ENCODE data around the gene CTSO.
"Not testable (repeated sequence)": the region's sequence is repeated elsewhere in the genome, so short reads cannot be mapped to it uniquely, and the experiment has no call there.

CTSO gene

GRCh38 chr4:155960522-155960921, 6.9 kb upstream of the CTSO start:
- no peak for DNase-seq
- in situ Hi-C loops (cut with HindIII; ENCODE audit: low pct_ligation_motif_present, low pct_unique_long_range_greater_than_20kb, low sequenced_read_pairs): no loop called here

- in situ Hi-C loops (cut with HindIII; ENCODE audit: low pct_ligation_motif_present, low pct_unique_long_range_greater_than_20kb, low sequenced_read_pairs): no loop called here
- DNase-seq: no peak
Measured at GRCh38 chr4:155959417-155959816, 5.8 kb upstream of the CTSO start.

- in situ Hi-C loops (cut with HindIII; ENCODE audit: low pct_ligation_motif_present, low pct_unique_long_range_greater_than_20kb, low sequenced_read_pairs): no loop called here
- no peak for DNase-seq
Measured at GRCh38 chr4:155956461-155956860, 2.8 kb upstream of the CTSO start.

- in situ Hi-C loops (cut with HindIII; ENCODE audit: low pct_ligation_motif_present, low pct_unique_long_range_greater_than_20kb, low sequenced_read_pairs): no loop called here
Measured at GRCh38 chr4:155954939-155955338, 1.3 kb upstream of the CTSO start.

GRCh38 chr4:155954118-155954685, 536 bp upstream of the CTSO start:
- no peak for DNase-seq
- in situ Hi-C loops (cut with HindIII; ENCODE audit: low pct_ligation_motif_present, low pct_unique_long_range_greater_than_20kb, low sequenced_read_pairs): no loop called here

More at GRCh38 chr4:155954939-155955338, 1.3 kb upstream of the CTSO start:
- no peak for DNase-seq

GRCh38 chr4:155952501-155952901, 1.2 kb downstream of the CTSO start:
- in situ Hi-C loops (cut with HindIII; ENCODE audit: low pct_ligation_motif_present, low pct_unique_long_range_greater_than_20kb, low sequenced_read_pairs): no loop called here
- DNase-seq: peak; percentile 19

- in situ Hi-C loops (cut with HindIII; ENCODE audit: low pct_ligation_motif_present, low pct_unique_long_range_greater_than_20kb, low sequenced_read_pairs): no loop called here
- DNase-seq: no peak
Measured at GRCh38 chr4:155950461-155950860, 3.2 kb downstream of the CTSO start.

- in situ Hi-C loops (cut with HindIII; ENCODE audit: low pct_ligation_motif_present, low pct_unique_long_range_greater_than_20kb, low sequenced_read_pairs): no loop called here
- DNase-seq: no peak
Measured at GRCh38 chr4:155948541-155948940, 5.1 kb downstream of the CTSO start.

- in situ Hi-C loops (cut with HindIII; ENCODE audit: low pct_ligation_motif_present, low pct_unique_long_range_greater_than_20kb, low sequenced_read_pairs): no loop called here
- DNase-seq: peak; percentile 3
Measured at GRCh38 chr4:155946486-155946885, 7.2 kb downstream of the CTSO start.

- in situ Hi-C loops (cut with HindIII; ENCODE audit: low pct_ligation_motif_present, low pct_unique_long_range_greater_than_20kb, low sequenced_read_pairs): no loop called here
- DNase-seq: no peak
Measured at GRCh38 chr4:155944516-155944915, 9.2 kb downstream of the CTSO start.

GRCh38 chr4:155943605-155944291, 9.9 kb downstream of the CTSO start:
- in situ Hi-C loops (cut with HindIII; ENCODE audit: low pct_ligation_motif_present, low pct_unique_long_range_greater_than_20kb, low sequenced_read_pairs): no loop called here
- no peak for DNase-seq

GRCh38 chr4:155941820-155942219, 11.8 kb downstream of the CTSO start:
- in situ Hi-C loops (cut with HindIII; ENCODE audit: low pct_ligation_motif_present, low pct_unique_long_range_greater_than_20kb, low sequenced_read_pairs): no loop called here
- no peak for DNase-seq

- DNase-seq: no peak
- in situ Hi-C loops (cut with HindIII; ENCODE audit: low pct_ligation_motif_present, low pct_unique_long_range_greater_than_20kb, low sequenced_read_pairs): no loop called here
Measured at GRCh38 chr4:155941085-155941790, 12.4 kb downstream of the CTSO start.

GRCh38 chr4:155935389-155935986, 18.2 kb downstream of the CTSO start:
- DNase-seq: no peak
- in situ Hi-C loops (cut with HindIII; ENCODE audit: low pct_ligation_motif_present, low pct_unique_long_range_greater_than_20kb, low sequenced_read_pairs): no loop called here

- DNase-seq; in situ Hi-C loops (cut with HindIII; ENCODE audit: low pct_ligation_motif_present, low pct_unique_long_range_greater_than_20kb, low sequenced_read_pairs): not testable (repeated sequence)
Measured at GRCh38 chr4:155934634-155935033, 19.0 kb downstream of the CTSO start.

GRCh38 chr4:155931634-155932033, 22.0 kb downstream of the CTSO start:
- in situ Hi-C loops (cut with HindIII; ENCODE audit: low pct_ligation_motif_present, low pct_unique_long_range_greater_than_20kb, low sequenced_read_pairs): no loop called here
- DNase-seq: no peak

GRCh38 chr4:155930330-155930729, 23.3 kb downstream of the CTSO start:
- in situ Hi-C loops (cut with HindIII; ENCODE audit: low pct_ligation_motif_present, low pct_unique_long_range_greater_than_20kb, low sequenced_read_pairs): no loop called here
- no peak for DNase-seq

GRCh38 chr4:155929833-155930232, 23.8 kb downstream of the CTSO start:
- no peak for DNase-seq
- in situ Hi-C loops (cut with HindIII; ENCODE audit: low pct_ligation_motif_present, low pct_unique_long_range_greater_than_20kb, low sequenced_read_pairs): no loop called here

GRCh38 chr4:155924637-155925036, 29.0 kb downstream of the CTSO start:
- in situ Hi-C loops (cut with HindIII; ENCODE audit: low pct_ligation_motif_present, low pct_unique_long_range_greater_than_20kb, low sequenced_read_pairs): no loop called here
- no peak for DNase-seq
